ENCODE data around the gene FGF3. TPM values are rescaled to one million over a fixed set of nuclear protein-coding genes. Genes with fewer than 3 reads are reported as not detected.

The FGF3 gene
- polyA plus RNA-seq, 1 of the 3 experiments (the other 2 are of a cell fraction): not detected

- Histone ChIP-seq H4K20me1 (ENCODE audit: insufficient read depth) (no peaks in the 10 kb centered on the region), H2AFZ (ENCODE audit: low read depth) (no peak overlapping the region), H3K4me1 (ENCODE audit: control insufficient read depth in 1 of 2, insufficient read depth in 2 of 2, low read depth in 1 of 2, low read length in 1 of 2) (no peaks in the 10 kb centered on the region; a peak in 1 of 4 replicates), H3K27me3 (ENCODE audit: insufficient read depth) (no peaks in the 10 kb centered on the region), H3K36me3 (replicated peaks in 1 of 2; ENCODE audit: control insufficient read depth in 1 of 2, insufficient read depth in 2 of 2, low read length in 1 of 2) (no peaks in the 10 kb centered on the region), H3K9ac (no peak overlapping the region), H3K79me2 (ENCODE audit: insufficient read depth) (no peaks in the 10 kb centered on the region), H3K9me2 (no peaks in the 10 kb centered on the region), H3K27ac (ENCODE audit: low read depth in 2 of 2, low read length in 1 of 2) (no peak overlapping the region), H3K4me3 (ENCODE audit: low read depth in 2 of 2, low read length in 1 of 2) (no peak overlapping the region), H3F3A (replicated peaks; ENCODE audit: insufficient read depth) (no peaks in the 10 kb centered on the region), H3K4me2 (no peak overlapping the region), H3K9me3 (no peaks in the 10 kb centered on the region)
- no peak for DNase-seq
- ChIA-PET POLR2A (no interaction called here), CTCF (interaction anchor here (1.8 kb wide), 1 partner anchor 11 kb away, joined by 6 read pairs; no protein-coding TSS in a partner anchor)
- 82% methylated on average over 8 of the region's 17 CpGs for WGBS (ENCODE audit: low lambda C conversion rate)
- no peak for TF ChIP-seq TEAD4 (IDR thresholded peaks at IDR 0.05; ENCODE audit: borderline replicate concordance, insufficient read depth)
- no peak for TF ChIP-seq GABPA (IDR thresholded peaks at IDR 0.05; ENCODE audit: low read depth)
- TF ChIP-seq ZBTB33 (IDR thresholded peaks at IDR 0.05; ENCODE audit: borderline replicate concordance, low read depth): no peak
- no peak for TF ChIP-seq RCOR1 (IDR thresholded peaks at IDR 0.05; ENCODE audit: low read length)
- TF ChIP-seq MEF2A (IDR thresholded peaks at IDR 0.05; ENCODE audit: borderline replicate concordance, low read depth): no peak
- no peak for TF ChIP-seq POLR2AphosphoS5 (IDR thresholded peaks at IDR 0.05; ENCODE audit: low read depth, low read length)
- no peak for TF ChIP-seq USF1 (IDR thresholded peaks at IDR 0.05; ENCODE audit: borderline replicate concordance, low read depth)
- no peak for TF ChIP-seq FOSL2 (IDR thresholded peaks at IDR 0.05; ENCODE audit: borderline replicate concordance, low read depth)
- no peak for TF ChIP-seq MAX (IDR thresholded peaks at IDR 0.05; ENCODE audit: low read depth)
- no peak for TF ChIP-seq IRF3 (IDR thresholded peaks at IDR 0.05; ENCODE audit: low read depth, low read length)
- no peak for TF ChIP-seq NFIC (IDR thresholded peaks at IDR 0.05; ENCODE audit: borderline replicate concordance)
- no peak for TF ChIP-seq CTCF (IDR thresholded peaks at IDR 0.05)
- TF ChIP-seq EZH2phosphoT487 (IDR thresholded peaks at IDR 0.05; ENCODE audit: borderline replicate concordance, low read depth): no peak
Observed at GRCh38 chr11:69836401-69836800, 17.2 kb upstream of the FGF3 start.
